ENCODE measurements around the gene PRKCA.
A peak's percentile ranks its signal among the peaks of the same experiment; 100 is the strongest.

Gene PRKCA

GRCh38 chr17:66670206-66670605 lies 367.8 kb downstream of the PRKCA start:
- no peak for DNase-seq

- DNase-seq = peak; percentile 7
Measured at GRCh38 chr17:66671156-66671555, 368.7 kb downstream of the PRKCA start.

GRCh38 chr17:66673668-66674276 lies 371.4 kb downstream of the PRKCA start:
- peak; percentile 74 for DNase-seq

- no peak for DNase-seq
Measured at GRCh38 chr17:66675273-66675990, 373.0 kb downstream of the PRKCA start.

- no peak for DNase-seq
Measured at GRCh38 chr17:66675991-66676371, 373.6 kb downstream of the PRKCA start.

- peak; percentile 82 for DNase-seq
Measured at GRCh38 chr17:66676421-66676820, 374.0 kb downstream of the PRKCA start.

GRCh38 chr17:66677201-66677981 lies 375.0 kb downstream of the PRKCA start:
- no peak for DNase-seq

- DNase-seq = no peak
Measured at GRCh38 chr17:66678061-66678460, 375.6 kb downstream of the PRKCA start.

GRCh38 chr17:66678827-66679226 lies 376.4 kb downstream of the PRKCA start:
- DNase-seq = no peak

GRCh38 chr17:66679631-66680517 lies 377.5 kb downstream of the PRKCA start:
- DNase-seq = no peak

GRCh38 chr17:66682283-66682682 lies 379.9 kb downstream of the PRKCA start:
- DNase-seq = no peak

- DNase-seq = no peak
Measured at GRCh38 chr17:66684261-66684660, 381.8 kb downstream of the PRKCA start.

GRCh38 chr17:66684731-66685130 lies 382.3 kb downstream of the PRKCA start:
- no peak for DNase-seq

GRCh38 chr17:66686601-66687000 lies 384.2 kb downstream of the PRKCA start:
- no peak for DNase-seq

GRCh38 chr17:66687570-66688284 lies 385.3 kb downstream of the PRKCA start:
- no peak for DNase-seq

- no peak for DNase-seq
Measured at GRCh38 chr17:66689221-66689620, 386.8 kb downstream of the PRKCA start.

- no peak for DNase-seq
Measured at GRCh38 chr17:66690166-66690565, 387.8 kb downstream of the PRKCA start.

GRCh38 chr17:66691644-66692420 lies 389.4 kb downstream of the PRKCA start:
- peak; percentile 68 for DNase-seq

GRCh38 chr17:66692421-66692690 lies 389.9 kb downstream of the PRKCA start:
- no peak for DNase-seq

GRCh38 chr17:66695098-66695497 lies 392.7 kb downstream of the PRKCA start:
- DNase-seq = no peak

- no peak for DNase-seq
Measured at GRCh38 chr17:66698270-66698669, 395.9 kb downstream of the PRKCA start.

- no peak for DNase-seq
Measured at GRCh38 chr17:66701462-66701861, 399.0 kb downstream of the PRKCA start.

Measured in DMS53 (cell line).